Activated CD8-positive, alpha-beta T cell treated with anti-CD3 and anti-CD28 coated beads for 36 hours (primary cell): ENCODE data around the gene SLC18B1. TPM values are rescaled to one million over a fixed set of nuclear protein-coding genes. Genes with fewer than 3 reads are reported as not detected.

Source experiments
- ATAC-seq: fragments of 200-7000 bp; cut with Tn5 transposase; one replicate; pipeline ENCODE4 v1.10.0; 2021; ENCODE audit warnings: mild to moderate bottlenecking, moderate library complexity
- CTCF ChIA-PET: fragments of 350-600 bp; sonication (Branson Sonifier 250); formaldehyde crosslinking; loops from one replicate; lab custom pipeline; 2021; ENCODE audit warnings: antibody characterized with exemption; lab: Charles Lee
- POLR2A ChIA-PET: fragments of 350-600 bp; sonication (Branson Sonifier 250); formaldehyde crosslinking; loops from one replicate; lab custom pipeline; 2021; ENCODE audit warnings: antibody characterized with exemption; lab: Charles Lee
- DNase-seq: peaks from one replicate; pipeline ENCODE4 v3.0.0-alpha.2; 2020
- H3K27ac Mint-ChIP-seq: one replicate; pipeline ENCODE4 v1.8.0; 2021; ENCODE audit warnings: mild to moderate bottlenecking, mixed read lengths
- H3K27me3 Mint-ChIP-seq: one replicate; pipeline ENCODE4 v1.8.0; 2021; ENCODE audit warnings: mixed read lengths
- H3K36me3 Mint-ChIP-seq: one replicate; pipeline ENCODE4 v1.8.0; 2021; ENCODE audit warnings: low read depth, mixed read lengths
- H3K4me1 Mint-ChIP-seq: one replicate; pipeline ENCODE4 v1.8.0; 2021; ENCODE audit warnings: low read depth, mixed read lengths
- H3K4me3 Mint-ChIP-seq: one replicate; pipeline ENCODE4 v1.8.0; 2021; ENCODE audit warnings: mild to moderate bottlenecking, moderate library complexity, mixed read lengths
- H3K9me3 Mint-ChIP-seq: one replicate; pipeline ENCODE4 v1.8.0; 2021; ENCODE audit warnings: mixed read lengths
- CTCF ChIP-seq: fragments of 200-600 bp; IDR thresholded peaks from one replicate; pipeline ENCODE4 v1.8.0; 2022; ENCODE audit warnings: antibody characterized with exemption, mild to moderate bottlenecking
- intact Hi-C: fragments of 100-400 bp; cut with micrococcal nuclease; formaldehyde crosslinking; loops from one replicate; pipeline ENCODE4 v1.10.0; 2022
- total RNA-seq, 2 experiments: library from RNA; stranded (reverse); gene quantifications; one replicate each; pipeline ENCODE4 v1.2.3, GENCODE V29; 2021

SLC18B1 gene
- total RNA-seq, 2 experiments from 2014 or later = 7.0 to 8.5 TPM

- DNase-seq = no peak
- no peak for TF ChIP-seq CTCF
- Mint-ChIP-seq H3K4me3 (no peak overlapping the region), H3K27me3 (no peaks in the 10 kb centered on the region), H3K27ac (no peak overlapping the region), H3K9me3 (no peaks in the 10 kb centered on the region), H3K36me3 (peaks cover 4% of the 10 kb centered on the region), H3K4me1 (peaks cover 12% of the 10 kb centered on the region)
- ChIA-PET CTCF (interaction anchor here (3.8 kb wide), 1 partner anchor 10 kb away, joined by 53 read pairs; no protein-coding TSS in a partner anchor), POLR2A (interaction anchor here (0.6 to 4.3 kb wide), 3 partner anchors 9 to 963 kb away, joined by 3 to 52 read pairs (median 4); partner anchors contain the start of gene RPS12)
- intact Hi-C loops = no loop called here
- ATAC-seq = no peak
Observed at GRCh38 chr6:132800656-132801055, 2.2 kb upstream of the SLC18B1 start.

- DNase-seq (peak; percentile 83), ATAC-seq (peak; percentile 86)
- peak; percentile 73 for TF ChIP-seq CTCF
- Mint-ChIP-seq H3K27me3 (no peaks in the 10 kb centered on the region), H3K9me3 (no peaks in the 10 kb centered on the region), H3K4me1 (peaks cover 19% of the 10 kb centered on the region), H3K36me3 (peaks cover 7% of the 10 kb centered on the region), H3K4me3 (no peak overlapping the region), H3K27ac (no peak overlapping the region)
- ChIA-PET CTCF (interaction anchor here (0.7 to 3.8 kb wide), 19 partner anchors 9 to 519 kb away, joined by 3 to 53 read pairs (median 4); partner anchors contain the start of genes RPS12 and STX7), POLR2A (interaction anchor here (0.7 to 4.3 kb wide), 10 partner anchors 10 to 286 kb away, joined by 3 to 52 read pairs (median 6); partner anchors contain the start of genes RPS12 and STX7)
- intact Hi-C loops = loop anchor here (1.0 kb wide), 1 partner anchor 14 kb away; no protein-coding TSS in a partner anchor
Observed at GRCh38 chr6:132798869-132799538, 567 bp upstream of the SLC18B1 start.

GRCh38 chr6:132795461-132795860 is 3.0 kb downstream of the SLC18B1 start:
- DNase-seq (no peak), ATAC-seq (no peak)
- intact Hi-C loops = no loop called here
- Mint-ChIP-seq H3K4me1 (peaks cover 23% of the 10 kb centered on the region), H3K36me3 (peaks cover 15% of the 10 kb centered on the region), H3K9me3 (no peaks in the 10 kb centered on the region), H3K27me3 (no peaks in the 10 kb centered on the region), H3K4me3 (no peak overlapping the region), H3K27ac (no peak overlapping the region)
- POLR2A ChIA-PET = no interaction called here
- CTCF ChIA-PET = no interaction called here
- no peak for TF ChIP-seq CTCF

- H3K36me3 Mint-ChIP-seq = peaks cover 26% of the 10 kb centered on the region
- no peak for TF ChIP-seq CTCF
Observed at GRCh38 chr6:132792510-132792909, 5.9 kb downstream of the SLC18B1 start.

GRCh38 chr6:132790450-132790849 is 8.0 kb downstream of the SLC18B1 start:
- H3K4me1 Mint-ChIP-seq = peaks cover 18% of the 10 kb centered on the region
- no peaks in the 10 kb centered on the region for H3K9me3 Mint-ChIP-seq
- no peaks in the 10 kb centered on the region for H3K27me3 Mint-ChIP-seq
- H3K36me3 Mint-ChIP-seq = peaks cover 33% of the 10 kb centered on the region
- no peak overlapping the region for H3K4me3 Mint-ChIP-seq
- CTCF ChIA-PET = interaction anchor here (1.2 to 2.1 kb wide), 2 partner anchors 9 kb away, joined by 3 to 9 read pairs; partner anchors contain the start of gene SLC18B1
- intact Hi-C loops = no loop called here
- ATAC-seq (no peak), DNase-seq (no peak)
- TF ChIP-seq CTCF = no peak
- POLR2A ChIA-PET = interaction anchor here (0.9 kb wide), 1 partner anchor 24 kb away, joined by 3 read pairs; the partner anchor contains the start of gene RPS12
- H3K27ac Mint-ChIP-seq = no peak overlapping the region

More at GRCh38 chr6:132792510-132792909, 5.9 kb downstream of the SLC18B1 start:
- no peak for ATAC-seq
- peaks cover 29% of the 10 kb centered on the region for H3K4me1 Mint-ChIP-seq
- CTCF ChIA-PET = interaction anchor here (0.6 to 1.1 kb wide), 4 partner anchors 9 to 122 kb away, joined by 3 read pairs; no protein-coding TSS in a partner anchor
- intact Hi-C loops = no loop called here
- no peak overlapping the region for H3K27ac Mint-ChIP-seq
- POLR2A ChIA-PET = interaction anchor here (2.5 kb wide), 1 partner anchor 22 kb away, joined by 14 read pairs; the partner anchor contains the start of gene RPS12
- no peaks in the 10 kb centered on the region for H3K9me3 Mint-ChIP-seq
- DNase-seq = no peak
- no peaks in the 10 kb centered on the region for H3K27me3 Mint-ChIP-seq
- H3K4me3 Mint-ChIP-seq = no peak overlapping the region
